ENCODE data around the gene UQCRH.

Gene UQCRH

GRCh38 chr1:46284058-46284457 is 19.4 kb upstream of the UQCRH start:
- no peak for TF ChIP-seq CTCF (IDR thresholded peaks at IDR 0.05; ENCODE audit: extremely low read depth, insufficient read depth, missing control alignments)
- in situ Hi-C loops (cut with MboI; ENCODE audit: low pct_unique_long_range_greater_than_20kb, low sequenced_read_pairs, unreplicated experiment) = no loop called here
- DNase-seq (ENCODE audit: low spot score) = no peak

GRCh38 chr1:46284597-46285564 is 18.6 kb upstream of the UQCRH start:
- TF ChIP-seq CTCF (IDR thresholded peaks at IDR 0.05; ENCODE audit: extremely low read depth, insufficient read depth, missing control alignments) = no peak
- no peak for DNase-seq (ENCODE audit: low spot score)
- in situ Hi-C loops (cut with MboI; ENCODE audit: low pct_unique_long_range_greater_than_20kb, low sequenced_read_pairs, unreplicated experiment) = no loop called here

GRCh38 chr1:46285730-46286477 is 17.6 kb upstream of the UQCRH start:
- in situ Hi-C loops (cut with MboI; ENCODE audit: low pct_unique_long_range_greater_than_20kb, low sequenced_read_pairs, unreplicated experiment) = no loop called here
- no peak for TF ChIP-seq CTCF (IDR thresholded peaks at IDR 0.05; ENCODE audit: extremely low read depth, insufficient read depth, missing control alignments)

GRCh38 chr1:46288485-46289133 is 14.9 kb upstream of the UQCRH start:
- in situ Hi-C loops (cut with MboI; ENCODE audit: low pct_unique_long_range_greater_than_20kb, low sequenced_read_pairs, unreplicated experiment) = no loop called here
- TF ChIP-seq CTCF (IDR thresholded peaks at IDR 0.05; ENCODE audit: extremely low read depth, insufficient read depth, missing control alignments) = no peak
- no peak for DNase-seq (ENCODE audit: low spot score)

More at GRCh38 chr1:46285730-46286477, 17.6 kb upstream of the UQCRH start:
- DNase-seq (ENCODE audit: low spot score) = no peak

- DNase-seq (ENCODE audit: low spot score) = no peak
- no peak for TF ChIP-seq CTCF (IDR thresholded peaks at IDR 0.05; ENCODE audit: extremely low read depth, insufficient read depth, missing control alignments)
- in situ Hi-C loops (cut with MboI; ENCODE audit: low pct_unique_long_range_greater_than_20kb, low sequenced_read_pairs, unreplicated experiment) = no loop called here
Measured at GRCh38 chr1:46289134-46289494, 14.4 kb upstream of the UQCRH start.

GRCh38 chr1:46289976-46290375 is 13.5 kb upstream of the UQCRH start:
- DNase-seq (ENCODE audit: low spot score) = no peak
- no peak for TF ChIP-seq CTCF (IDR thresholded peaks at IDR 0.05; ENCODE audit: extremely low read depth, insufficient read depth, missing control alignments)
- in situ Hi-C loops (cut with MboI; ENCODE audit: low pct_unique_long_range_greater_than_20kb, low sequenced_read_pairs, unreplicated experiment) = loop anchor here (10.0 kb wide), 1 partner anchor 55 kb away; the partner anchor contains the start of gene NSUN4
